BJ (cell line): ENCODE results near the gene BEGAIN. TPM values are rescaled to one million over a fixed set of nuclear protein-coding genes. Genes with fewer than 3 reads are reported as not detected.

Experiments used
- CTCF ChIA-PET: fragments of 350-600 bp; formaldehyde crosslinking; extraction: SDS; loops from one replicate; lab custom pipeline; 2021; ENCODE audit warnings: antibody characterized with exemption, inconsistent platforms; lab: Yijun Ruan, JAX
- POLR2A ChIA-PET: fragments of 300-600 bp; sonication (Branson Sonifier 250); formaldehyde crosslinking; extraction: SDS; loops from one replicate; lab custom pipeline; 2021; ENCODE audit warnings: antibody characterized with exemption; lab: Charles Lee
- DNase-seq: peaks from one replicate; pipeline ENCODE4 v3.0.0-alpha.2; 2011; ENCODE audit warnings: low read depth
- H3K27me3 ChIP-seq: 2 replicates; pipeline ENCODE4 v1.6.0; 2011; ENCODE audit warnings: low read length; ENCODE audit not compliant: control insufficient read depth, insufficient read depth
- H3K36me3 ChIP-seq: 2 replicates; pipeline ENCODE4 v1.5.1; 2011; ENCODE audit warnings: low read length; ENCODE audit not compliant: control insufficient read depth, insufficient read depth
- H3K4me3 ChIP-seq: 2 replicates; pipeline ENCODE4 v1.5.1; 2011; ENCODE audit warnings: low read depth, mild to moderate bottlenecking, control low read depth, low read length
- polyA plus RNA-seq: library from polyadenylated mRNA; depleted of rRNA; stranded (reverse); fragments of >200 nt; gene quantifications from 2 replicates; pipeline ENCODE4 v1.2.3, GENCODE V29; 2011
- TF ChIP-seq, protein P1 (sequence below): IDR thresholded peaks from 2 replicates; pipeline ENCODE4 v1.5.1; 2011; ENCODE audit warnings: low read depth, mild to moderate bottlenecking, control low read depth, inconsistent platforms, low read length, moderate library complexity; ENCODE audit not compliant: insufficient read depth

The BEGAIN gene
- polyA plus RNA-seq, 1 experiment = 0.22 TPM

DNA sequence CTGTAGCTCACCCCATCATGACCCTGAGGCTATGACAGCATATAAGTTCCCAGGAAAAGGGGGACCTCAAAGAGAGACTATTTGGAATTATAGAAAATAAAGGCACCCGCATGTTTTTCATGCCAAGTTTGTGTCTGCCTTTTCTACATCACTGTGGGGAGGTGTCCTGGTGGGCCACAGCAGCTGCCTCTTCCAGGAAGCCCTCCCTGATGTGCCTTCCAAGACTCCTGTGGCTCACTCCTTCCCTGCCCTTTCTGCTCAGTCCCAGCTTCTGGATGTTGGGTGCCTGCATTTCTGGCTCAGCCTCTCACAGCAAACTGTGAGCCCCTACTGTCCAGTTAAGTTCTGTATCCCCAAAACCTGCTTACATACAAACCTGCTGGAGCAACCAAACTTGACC is 36.3 kb upstream of the BEGAIN start:
- POLR2A ChIA-PET = no interaction called here
- Histone ChIP-seq H3K4me3 (no peak overlapping the region), H3K36me3 (no peaks in the 10 kb centered on the region), H3K27me3 (peaks cover 18% of the 10 kb centered on the region)
- TF ChIP-seq, protein P1, sequence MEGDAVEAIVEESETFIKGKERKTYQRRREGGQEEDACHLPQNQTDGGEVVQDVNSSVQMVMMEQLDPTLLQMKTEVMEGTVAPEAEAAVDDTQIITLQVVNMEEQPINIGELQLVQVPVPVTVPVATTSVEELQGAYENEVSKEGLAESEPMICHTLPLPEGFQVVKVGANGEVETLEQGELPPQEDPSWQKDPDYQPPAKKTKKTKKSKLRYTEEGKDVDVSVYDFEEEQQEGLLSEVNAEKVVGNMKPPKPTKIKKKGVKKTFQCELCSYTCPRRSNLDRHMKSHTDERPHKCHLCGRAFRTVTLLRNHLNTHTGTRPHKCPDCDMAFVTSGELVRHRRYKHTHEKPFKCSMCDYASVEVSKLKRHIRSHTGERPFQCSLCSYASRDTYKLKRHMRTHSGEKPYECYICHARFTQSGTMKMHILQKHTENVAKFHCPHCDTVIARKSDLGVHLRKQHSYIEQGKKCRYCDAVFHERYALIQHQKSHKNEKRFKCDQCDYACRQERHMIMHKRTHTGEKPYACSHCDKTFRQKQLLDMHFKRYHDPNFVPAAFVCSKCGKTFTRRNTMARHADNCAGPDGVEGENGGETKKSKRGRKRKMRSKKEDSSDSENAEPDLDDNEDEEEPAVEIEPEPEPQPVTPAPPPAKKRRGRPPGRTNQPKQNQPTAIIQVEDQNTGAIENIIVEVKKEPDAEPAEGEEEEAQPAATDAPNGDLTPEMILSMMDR = no peak
- CTCF ChIA-PET = interaction anchor here (1.2 kb wide), 1 partner anchor 276 kb away, joined by 3 read pairs; no protein-coding TSS in a partner anchor
- no peak for DNase-seq

DNA sequence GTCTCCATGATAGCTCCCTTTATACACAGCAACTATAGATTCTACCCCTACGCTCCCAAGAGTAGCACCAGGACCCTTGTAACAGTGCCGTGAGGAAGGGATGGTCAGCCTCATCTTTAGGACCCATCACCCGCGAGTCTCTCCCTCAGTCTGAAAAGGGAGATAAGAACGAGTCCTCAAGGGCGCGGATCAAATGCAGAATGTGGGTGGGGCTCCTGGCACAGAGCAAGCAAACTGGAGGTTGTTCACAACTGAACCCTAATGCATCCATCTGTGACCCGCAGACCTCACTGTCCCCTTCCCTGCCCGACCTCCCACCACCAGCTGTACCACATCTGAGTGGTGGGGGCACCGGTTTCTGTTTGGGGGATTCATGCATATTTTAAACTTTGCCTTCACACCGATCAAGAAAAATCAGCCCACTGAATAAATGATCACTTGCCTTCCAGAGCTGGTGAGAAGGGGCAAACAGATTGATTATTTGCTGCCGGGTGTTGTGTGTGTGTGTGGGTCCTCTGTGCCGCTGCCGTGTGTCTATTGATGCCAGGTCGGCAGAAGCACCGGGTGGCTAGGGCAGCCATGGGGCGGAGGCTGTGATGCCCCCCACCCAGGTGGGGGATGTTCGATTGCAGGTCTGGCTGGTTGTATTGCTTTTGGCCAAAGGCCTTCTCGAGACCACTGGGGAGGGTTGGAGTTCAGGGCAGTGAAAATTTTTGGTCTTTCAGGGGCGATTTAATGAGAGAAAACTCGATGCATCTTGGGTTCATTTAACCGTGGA is 35.7 kb upstream of the BEGAIN start:
- CTCF ChIA-PET = interaction anchor here (1.2 kb wide), 1 partner anchor 276 kb away, joined by 3 read pairs; no protein-coding TSS in a partner anchor

DNA sequence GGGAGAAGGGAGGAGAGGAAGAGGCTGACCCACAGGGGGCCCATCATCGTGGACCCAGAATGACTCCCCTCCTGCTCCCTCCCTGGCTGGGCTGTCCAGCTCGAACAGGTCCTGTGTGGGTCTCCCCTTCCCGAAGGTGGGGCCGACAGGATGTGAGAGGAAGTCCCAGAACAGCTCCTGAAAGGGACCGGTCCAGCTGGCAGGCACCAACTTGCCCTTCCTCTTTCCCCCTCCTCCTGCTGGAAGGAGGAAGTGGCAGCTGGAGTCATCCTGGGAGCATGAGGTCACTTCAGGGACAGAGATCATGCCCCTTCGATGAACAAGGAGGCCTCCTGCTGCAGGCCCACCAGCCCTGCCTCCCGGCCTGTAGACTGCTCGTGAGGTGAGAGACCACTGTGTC is 35.0 kb upstream of the BEGAIN start:
- POLR2A ChIA-PET = no interaction called here
- Histone ChIP-seq H3K27me3 (peaks cover 18% of the 10 kb centered on the region), H3K4me3 (no peak overlapping the region), H3K36me3 (no peaks in the 10 kb centered on the region)
- TF ChIP-seq, protein P1 = no peak
- no peak for DNase-seq
- CTCF ChIA-PET = no interaction called here

More for the DNA sequence above, 35.7 kb upstream of the BEGAIN start:
- Histone ChIP-seq H3K36me3 (no peaks in the 10 kb centered on the region), H3K4me3 (no peak overlapping the region), H3K27me3 (peaks cover 15% of the 10 kb centered on the region)
- TF ChIP-seq, protein P1 = no peak
- DNase-seq = no peak
- POLR2A ChIA-PET = interaction anchor here (0.5 kb wide), 1 partner anchor 62 kb away, joined by 3 read pairs; no protein-coding TSS in a partner anchor

DNA sequence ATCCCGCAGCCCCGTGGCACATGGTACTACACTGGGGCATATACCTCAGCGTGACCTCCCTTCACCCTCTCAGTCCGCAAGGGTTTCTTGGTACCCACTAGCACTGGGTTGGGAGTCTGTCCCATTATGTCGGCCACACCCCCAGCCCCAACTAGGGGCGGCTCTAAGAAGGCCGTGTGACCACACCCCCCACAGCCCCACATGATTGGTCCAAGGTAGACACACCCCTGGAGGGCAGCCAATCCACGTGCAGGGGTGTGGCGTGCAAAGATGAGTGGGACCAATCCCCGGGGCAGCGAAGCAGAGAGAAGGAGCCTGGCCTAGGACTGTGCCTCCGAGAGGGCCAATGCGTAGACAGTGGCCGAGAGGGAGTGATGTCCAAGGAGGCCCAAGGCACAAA is 34.6 kb upstream of the BEGAIN start:
- H3K36me3 ChIP-seq = no peaks in the 10 kb centered on the region
- ChIA-PET POLR2A (no interaction called here), CTCF (no interaction called here)
- H3K27me3 ChIP-seq = peaks cover 18% of the 10 kb centered on the region
- H3K4me3 ChIP-seq = no peak overlapping the region
- TF ChIP-seq, protein P1 = no peak
- no peak for DNase-seq

DNA sequence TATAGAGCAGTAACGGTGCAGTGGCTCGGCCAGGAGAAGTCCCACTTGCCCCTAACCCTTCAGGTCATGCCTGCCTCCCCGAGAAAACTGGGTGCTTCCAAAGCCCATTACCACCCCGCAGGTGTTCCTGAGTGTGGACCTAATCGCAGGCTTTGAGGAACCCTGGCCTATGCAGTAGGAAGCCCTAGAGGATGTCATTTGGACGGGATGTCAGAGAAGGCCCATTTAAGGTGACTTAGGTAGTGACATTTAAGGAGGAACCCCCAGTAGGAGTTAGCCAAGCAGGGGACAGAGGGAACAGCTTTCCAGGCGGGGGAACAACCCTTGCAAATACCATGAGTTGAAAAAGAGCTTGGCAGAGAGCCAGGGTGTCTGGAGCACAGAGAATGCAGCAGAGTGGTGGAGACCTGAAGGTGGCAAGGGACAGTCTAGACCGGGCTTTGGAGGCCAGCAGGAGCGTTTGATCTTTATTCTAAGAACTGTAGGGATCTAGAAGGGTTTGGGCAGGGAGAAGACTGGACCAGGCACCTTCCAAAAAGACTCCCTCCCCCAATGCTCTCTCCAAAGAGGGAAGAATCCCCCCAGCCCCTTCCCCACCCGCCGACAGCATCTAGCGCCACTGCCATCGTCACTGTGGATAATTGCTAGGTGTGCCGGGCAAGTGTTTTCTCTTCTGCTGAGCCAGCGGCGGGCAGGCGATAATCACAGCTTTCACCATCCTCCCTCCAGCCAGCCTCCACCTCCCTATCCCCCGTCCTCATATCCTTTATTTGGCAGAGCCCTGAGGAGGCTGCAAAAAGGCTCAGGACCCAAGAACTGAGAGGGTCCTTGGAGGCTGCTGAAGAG is 33.3 kb upstream of the BEGAIN start:
- Histone ChIP-seq H3K36me3 (no peaks in the 10 kb centered on the region), H3K4me3 (no peak overlapping the region), H3K27me3 (peaks cover 18% of the 10 kb centered on the region)
- ChIA-PET POLR2A (no interaction called here), CTCF (interaction anchor here (0.8 to 1.4 kb wide), 2 partner anchors 17 to 23 kb away, joined by 3 read pairs; no protein-coding TSS in a partner anchor)
- no peak for DNase-seq
- TF ChIP-seq, protein P1 = no peak
